MM.1S (cell line): Measurements from ENCODE around the gene DCP1A.

Source experiments
- EZH2 ChIP-seq: fragments of 300-600 bp; sonication (generic); optimal IDR thresholded peaks from 2 replicates; pipeline ENCODE3; 2017; ENCODE audit warnings: low read depth, mild to moderate bottlenecking, antibody characterized with exemption, low read length, mixed read lengths
- EZH2phosphoT487 ChIP-seq: fragments of 300-600 bp; sonication (generic); IDR thresholded peaks from 2 replicates; pipeline ENCODE4 v1.6.1; 2018; ENCODE audit warnings: antibody characterized with exemption, low read length
- TF ChIP-seq, protein P1 (sequence below): fragments of 300-600 bp; sonication (generic); IDR thresholded peaks from 2 replicates; pipeline ENCODE4 v1.5.1; 2016; ENCODE audit warnings: antibody characterized with exemption, low read length, mixed read lengths

GRCh38 chr3:53318522-53318921 lies 28.8 kb downstream of the DCP1A start:
- TF ChIP-seq, protein P1, sequence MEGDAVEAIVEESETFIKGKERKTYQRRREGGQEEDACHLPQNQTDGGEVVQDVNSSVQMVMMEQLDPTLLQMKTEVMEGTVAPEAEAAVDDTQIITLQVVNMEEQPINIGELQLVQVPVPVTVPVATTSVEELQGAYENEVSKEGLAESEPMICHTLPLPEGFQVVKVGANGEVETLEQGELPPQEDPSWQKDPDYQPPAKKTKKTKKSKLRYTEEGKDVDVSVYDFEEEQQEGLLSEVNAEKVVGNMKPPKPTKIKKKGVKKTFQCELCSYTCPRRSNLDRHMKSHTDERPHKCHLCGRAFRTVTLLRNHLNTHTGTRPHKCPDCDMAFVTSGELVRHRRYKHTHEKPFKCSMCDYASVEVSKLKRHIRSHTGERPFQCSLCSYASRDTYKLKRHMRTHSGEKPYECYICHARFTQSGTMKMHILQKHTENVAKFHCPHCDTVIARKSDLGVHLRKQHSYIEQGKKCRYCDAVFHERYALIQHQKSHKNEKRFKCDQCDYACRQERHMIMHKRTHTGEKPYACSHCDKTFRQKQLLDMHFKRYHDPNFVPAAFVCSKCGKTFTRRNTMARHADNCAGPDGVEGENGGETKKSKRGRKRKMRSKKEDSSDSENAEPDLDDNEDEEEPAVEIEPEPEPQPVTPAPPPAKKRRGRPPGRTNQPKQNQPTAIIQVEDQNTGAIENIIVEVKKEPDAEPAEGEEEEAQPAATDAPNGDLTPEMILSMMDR: no peak
- no peak for TF ChIP-seq EZH2
- no peak for TF ChIP-seq EZH2phosphoT487
